ENCODE measurements around the gene EME2. TPM values are rescaled to one million over a fixed set of nuclear protein-coding genes. Genes with fewer than 3 reads are reported as not detected.

EME2 gene
- total and polyA plus RNA-seq, 2 donors (not counting 1 experiment from before 2014, with no cell fraction given) = 34.6 to 42.5 TPM

GRCh38 chr16:1788708-1789100 lies 16.1 kb downstream of the EME2 start:
- Histone ChIP-seq H2AFZ (ENCODE audit: insufficient read depth, low read depth, low read length, poor library complexity, severe bottlenecking) (no peak overlapping the region), H3K4me2 (replicated peaks; ENCODE audit: low read depth, low read length, poor library complexity, severe bottlenecking) (no peak overlapping the region), H3K4me1 (ENCODE audit: control insufficient read depth in 2 of 2, insufficient read depth in 2 of 2, low read length in 2 of 2) (peaks cover 0 to 6% of the 10 kb centered on the region in 2 donors), H3K4me3 (ENCODE audit: control extremely low read depth in 1 of 5, extremely low read depth in 1 of 5, insufficient read depth in 1 of 5, low read depth in 2 of 5, low read length in 4 of 5) (no peak overlapping the region), H3K27me3 (replicated peaks in 1 of 4; ENCODE audit: control extremely low read depth in 1 of 4, control insufficient read depth in 3 of 4, insufficient read depth in 4 of 4, low read length in 3 of 4) (no peaks in the 10 kb centered on the region), H3K27ac (ENCODE audit: low read length in 2 of 2) (no peak overlapping the region), H4K20me1 (ENCODE audit: control insufficient read depth, insufficient read depth, low read length, poor library complexity, severe bottlenecking) (peaks cover 52% of the 10 kb centered on the region), H3K36me3 (replicated peaks in 1 of 2; ENCODE audit: control extremely low read depth in 1 of 2, control insufficient read depth in 1 of 2, extremely low read depth in 1 of 2, insufficient read depth in 2 of 2, low read length in 1 of 2) (peaks cover 0 to 33% of the 10 kb centered on the region in 2 experiments), H3K79me2 (ENCODE audit: control insufficient read depth, insufficient read depth, low read length) (peaks cover 63% of the 10 kb centered on the region), H3K9ac (ENCODE audit: low read length) (no peak overlapping the region), H3K9me3 (ENCODE audit: control extremely low read depth in 1 of 3, control insufficient read depth in 2 of 3, insufficient read depth in 1 of 3, low read length in 2 of 3) (no peaks in the 10 kb centered on the region)
- no peak overlapping the region for H3K27ac Mint-ChIP-seq
- intact Hi-C loops (cut with micrococcal nuclease) = no loop called here
- TF ChIP-seq, protein P1, sequence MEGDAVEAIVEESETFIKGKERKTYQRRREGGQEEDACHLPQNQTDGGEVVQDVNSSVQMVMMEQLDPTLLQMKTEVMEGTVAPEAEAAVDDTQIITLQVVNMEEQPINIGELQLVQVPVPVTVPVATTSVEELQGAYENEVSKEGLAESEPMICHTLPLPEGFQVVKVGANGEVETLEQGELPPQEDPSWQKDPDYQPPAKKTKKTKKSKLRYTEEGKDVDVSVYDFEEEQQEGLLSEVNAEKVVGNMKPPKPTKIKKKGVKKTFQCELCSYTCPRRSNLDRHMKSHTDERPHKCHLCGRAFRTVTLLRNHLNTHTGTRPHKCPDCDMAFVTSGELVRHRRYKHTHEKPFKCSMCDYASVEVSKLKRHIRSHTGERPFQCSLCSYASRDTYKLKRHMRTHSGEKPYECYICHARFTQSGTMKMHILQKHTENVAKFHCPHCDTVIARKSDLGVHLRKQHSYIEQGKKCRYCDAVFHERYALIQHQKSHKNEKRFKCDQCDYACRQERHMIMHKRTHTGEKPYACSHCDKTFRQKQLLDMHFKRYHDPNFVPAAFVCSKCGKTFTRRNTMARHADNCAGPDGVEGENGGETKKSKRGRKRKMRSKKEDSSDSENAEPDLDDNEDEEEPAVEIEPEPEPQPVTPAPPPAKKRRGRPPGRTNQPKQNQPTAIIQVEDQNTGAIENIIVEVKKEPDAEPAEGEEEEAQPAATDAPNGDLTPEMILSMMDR (IDR thresholded peaks at IDR 0.05) = no peak
- TF ChIP-seq EZH2 (IDR thresholded peaks at IDR 0.05; ENCODE audit: borderline replicate concordance, insufficient read depth, low read depth, low read length, poor library complexity, severe bottlenecking) = no peak
- ChIA-PET CTCF (no interaction called here), POLR2A (no interaction called here)
- no peak overlapping the region for H3K4me3 Mint-ChIP-seq
- H3K4me1 Mint-ChIP-seq = peaks cover 2% of the 10 kb centered on the region
- ATAC-seq (ENCODE audit: low read depth) (no peak), DNase-seq (no peak)
- no peaks in the 10 kb centered on the region for H3K27me3 Mint-ChIP-seq
- no peaks in the 10 kb centered on the region for H3K9me3 Mint-ChIP-seq (ENCODE audit: insufficient read depth)
- 90% methylated on average over 19 of the region's 19 CpGs for WGBS (ENCODE audit: insufficient coverage)

DNA sequence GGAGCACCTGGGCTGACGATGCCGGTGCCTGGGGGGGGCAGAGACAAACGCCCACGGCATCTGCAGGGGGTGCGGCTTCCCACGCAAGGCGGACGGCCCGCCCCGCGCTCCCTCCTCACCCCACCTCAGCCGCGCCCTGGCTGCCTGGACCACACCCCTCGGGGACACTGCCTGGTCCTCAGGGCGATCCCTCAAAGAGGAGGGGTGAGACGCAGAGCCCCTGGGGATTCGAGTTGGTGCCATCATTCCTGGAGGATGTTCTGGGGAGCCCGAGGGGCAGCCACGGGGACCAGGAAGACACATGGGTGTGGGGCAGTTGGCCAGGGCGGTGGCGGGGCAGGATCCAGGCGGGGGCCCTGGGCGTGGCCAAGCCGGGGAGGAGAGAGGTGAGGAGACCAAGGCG lies 17.0 kb downstream of the EME2 start:
- WGBS (ENCODE audit: insufficient coverage) = 91% methylated on average over 13 of the region's 25 CpGs
- intact Hi-C loops (cut with micrococcal nuclease) = no loop called here

More for the DNA sequence above, 17.0 kb downstream of the EME2 start:
- Histone ChIP-seq H3K4me2 (replicated peaks; ENCODE audit: low read depth, low read length, poor library complexity, severe bottlenecking) (no peak overlapping the region), H3K27me3 (replicated peaks in 1 of 4; ENCODE audit: control extremely low read depth in 1 of 4, control insufficient read depth in 3 of 4, insufficient read depth in 4 of 4, low read length in 3 of 4) (no peaks in the 10 kb centered on the region), H2AFZ (ENCODE audit: insufficient read depth, low read depth, low read length, poor library complexity, severe bottlenecking) (no peak overlapping the region), H3K36me3 (replicated peaks in 1 of 2; ENCODE audit: control extremely low read depth in 1 of 2, control insufficient read depth in 1 of 2, extremely low read depth in 1 of 2, insufficient read depth in 2 of 2, low read length in 1 of 2) (peaks cover 0 to 33% of the 10 kb centered on the region in 2 experiments), H3K4me3 (ENCODE audit: control extremely low read depth in 1 of 5, extremely low read depth in 1 of 5, insufficient read depth in 1 of 5, low read depth in 2 of 5, low read length in 4 of 5) (no peak overlapping the region), H3K4me1 (ENCODE audit: control insufficient read depth in 2 of 2, insufficient read depth in 2 of 2, low read length in 2 of 2) (no peaks in the 10 kb centered on the region), H3K9me3 (ENCODE audit: control extremely low read depth in 1 of 3, control insufficient read depth in 2 of 3, insufficient read depth in 1 of 3, low read length in 2 of 3) (no peaks in the 10 kb centered on the region), H3K9ac (ENCODE audit: low read length) (no peak overlapping the region), H3K27ac (ENCODE audit: low read length in 2 of 2) (no peak overlapping the region), H3K79me2 (ENCODE audit: control insufficient read depth, insufficient read depth, low read length) (peaks cover 55% of the 10 kb centered on the region), H4K20me1 (ENCODE audit: control insufficient read depth, insufficient read depth, low read length, poor library complexity, severe bottlenecking) (peaks cover 44% of the 10 kb centered on the region)
- no peaks in the 10 kb centered on the region for H3K9me3 Mint-ChIP-seq (ENCODE audit: insufficient read depth)
- ChIA-PET CTCF (no interaction called here), POLR2A (interaction anchor here (0.5 kb wide), 1 partner anchor 246 kb away, joined by 9 read pairs; no protein-coding TSS in a partner anchor)
- H3K27me3 Mint-ChIP-seq = no peaks in the 10 kb centered on the region
- no peak overlapping the region for H3K4me3 Mint-ChIP-seq
- H3K27ac Mint-ChIP-seq = no peak overlapping the region
- ATAC-seq (ENCODE audit: low read depth) (no peak), DNase-seq (no peak)
- TF ChIP-seq, protein P1 (IDR thresholded peaks at IDR 0.05) = no peak
- TF ChIP-seq EZH2 (IDR thresholded peaks at IDR 0.05; ENCODE audit: borderline replicate concordance, insufficient read depth, low read depth, low read length, poor library complexity, severe bottlenecking) = no peak
- peaks cover 2% of the 10 kb centered on the region for H3K4me1 Mint-ChIP-seq

All from B cell (primary cell).